ENCODE data around the gene ZMIZ1. TPM values are rescaled to one million over a fixed set of nuclear protein-coding genes. Genes with fewer than 3 reads are reported as not detected.
A peak's percentile ranks its signal among the peaks of the same experiment; 100 is the strongest.

ZMIZ1 gene
- total RNA-seq, 4 donors from 2014 or later: 22.7 to 37.5 (median 31.7) TPM

DNA sequence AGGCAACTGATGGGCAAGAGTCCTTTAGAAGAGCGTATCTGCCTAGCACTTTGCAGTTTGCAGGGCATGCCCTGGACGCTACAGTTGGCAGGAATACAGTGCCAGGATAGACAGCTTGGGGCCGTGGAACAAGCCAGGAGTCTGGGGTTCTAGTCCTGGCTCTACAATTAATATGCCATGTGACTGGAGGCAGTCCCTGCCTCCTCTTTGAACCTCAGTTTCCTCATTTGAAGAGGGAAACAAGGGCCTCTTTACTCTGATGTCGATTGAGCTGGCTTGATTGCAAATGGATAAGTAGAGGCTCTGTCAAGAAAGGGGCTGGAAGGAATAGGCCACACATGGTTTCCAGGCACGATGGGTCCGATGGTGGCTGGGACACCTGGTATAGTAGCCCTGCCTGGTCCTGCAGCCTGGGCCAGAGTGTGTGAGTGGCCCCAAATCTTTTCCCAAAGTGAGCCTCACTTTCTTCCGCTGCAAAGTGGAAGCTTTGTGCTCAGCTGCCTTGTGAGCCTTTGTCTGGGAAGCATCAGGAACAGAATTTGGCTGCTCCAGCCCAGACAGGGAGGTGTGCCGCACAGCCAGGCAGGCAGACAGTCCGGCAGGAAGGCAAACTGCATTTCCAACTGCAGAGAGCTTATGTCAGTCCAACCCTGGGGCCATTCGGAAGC, 167.1 kb downstream of the ZMIZ1 start:
- H3K27me3 ChIP-seq: no peaks in the 10 kb centered on the region
- intact Hi-C loops (cut with DNase I; ENCODE audit: low total_unique reads): no loop called here
- TF ChIP-seq, protein P1, sequence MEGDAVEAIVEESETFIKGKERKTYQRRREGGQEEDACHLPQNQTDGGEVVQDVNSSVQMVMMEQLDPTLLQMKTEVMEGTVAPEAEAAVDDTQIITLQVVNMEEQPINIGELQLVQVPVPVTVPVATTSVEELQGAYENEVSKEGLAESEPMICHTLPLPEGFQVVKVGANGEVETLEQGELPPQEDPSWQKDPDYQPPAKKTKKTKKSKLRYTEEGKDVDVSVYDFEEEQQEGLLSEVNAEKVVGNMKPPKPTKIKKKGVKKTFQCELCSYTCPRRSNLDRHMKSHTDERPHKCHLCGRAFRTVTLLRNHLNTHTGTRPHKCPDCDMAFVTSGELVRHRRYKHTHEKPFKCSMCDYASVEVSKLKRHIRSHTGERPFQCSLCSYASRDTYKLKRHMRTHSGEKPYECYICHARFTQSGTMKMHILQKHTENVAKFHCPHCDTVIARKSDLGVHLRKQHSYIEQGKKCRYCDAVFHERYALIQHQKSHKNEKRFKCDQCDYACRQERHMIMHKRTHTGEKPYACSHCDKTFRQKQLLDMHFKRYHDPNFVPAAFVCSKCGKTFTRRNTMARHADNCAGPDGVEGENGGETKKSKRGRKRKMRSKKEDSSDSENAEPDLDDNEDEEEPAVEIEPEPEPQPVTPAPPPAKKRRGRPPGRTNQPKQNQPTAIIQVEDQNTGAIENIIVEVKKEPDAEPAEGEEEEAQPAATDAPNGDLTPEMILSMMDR (IDR thresholded peaks at IDR 0.05 in 4 of 5, conservative IDR thresholded peaks at IDR 0.05 in 1 of 5): no peak
- TF ChIP-seq POLR2A (IDR thresholded peaks at IDR 0.05): no peak
- H3K27ac ChIP-seq: no peak overlapping the region
- DNase-seq (no peak), ATAC-seq (no peak)
- H3K4me1 ChIP-seq: peaks cover 14 to 19% of the 10 kb centered on the region in 2 donors
- no peaks in the 10 kb centered on the region for H3K36me3 ChIP-seq
- in situ Hi-C loops (cut with MboI; ENCODE audit: low sequenced_read_pairs in 4 of 4): no loop called here
- no peaks in the 10 kb centered on the region for H3K9me3 ChIP-seq
- H3K4me3 ChIP-seq: no peak overlapping the region

DNA sequence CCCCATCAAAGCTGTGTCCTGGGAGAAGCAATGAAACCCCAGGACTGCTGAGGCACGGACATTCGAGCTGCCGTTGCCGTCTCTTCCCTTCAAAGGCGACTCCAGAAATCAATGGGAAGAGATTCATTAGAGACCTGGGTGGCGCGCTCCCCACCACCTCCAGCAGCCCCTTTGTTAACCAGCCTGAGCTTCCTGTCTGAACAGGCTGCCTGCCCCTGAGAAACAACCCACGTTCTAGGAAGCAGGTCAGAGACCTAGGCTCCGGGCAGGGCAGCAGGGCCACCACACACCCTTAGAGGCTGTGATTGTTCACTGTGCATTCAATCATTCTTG, 167.6 kb downstream of the ZMIZ1 start:
- no peak overlapping the region for H3K4me3 ChIP-seq
- H3K27me3 ChIP-seq: no peaks in the 10 kb centered on the region
- TF ChIP-seq, protein P1 (IDR thresholded peaks at IDR 0.05 in 4 of 5, conservative IDR thresholded peaks at IDR 0.05 in 1 of 5): no peak
- no peak for TF ChIP-seq POLR2A (IDR thresholded peaks at IDR 0.05)
- peaks cover 19 to 24% of the 10 kb centered on the region in 2 donors for H3K4me1 ChIP-seq
- no peaks in the 10 kb centered on the region for H3K9me3 ChIP-seq
- intact Hi-C loops (cut with DNase I; ENCODE audit: low total_unique reads): no loop called here
- DNase-seq: no peak
- no peak overlapping the region for H3K27ac ChIP-seq
- in situ Hi-C loops (cut with MboI; ENCODE audit: low sequenced_read_pairs in 4 of 4): no loop called here
- no peak for ATAC-seq
- no peaks in the 10 kb centered on the region for H3K36me3 ChIP-seq

DNA sequence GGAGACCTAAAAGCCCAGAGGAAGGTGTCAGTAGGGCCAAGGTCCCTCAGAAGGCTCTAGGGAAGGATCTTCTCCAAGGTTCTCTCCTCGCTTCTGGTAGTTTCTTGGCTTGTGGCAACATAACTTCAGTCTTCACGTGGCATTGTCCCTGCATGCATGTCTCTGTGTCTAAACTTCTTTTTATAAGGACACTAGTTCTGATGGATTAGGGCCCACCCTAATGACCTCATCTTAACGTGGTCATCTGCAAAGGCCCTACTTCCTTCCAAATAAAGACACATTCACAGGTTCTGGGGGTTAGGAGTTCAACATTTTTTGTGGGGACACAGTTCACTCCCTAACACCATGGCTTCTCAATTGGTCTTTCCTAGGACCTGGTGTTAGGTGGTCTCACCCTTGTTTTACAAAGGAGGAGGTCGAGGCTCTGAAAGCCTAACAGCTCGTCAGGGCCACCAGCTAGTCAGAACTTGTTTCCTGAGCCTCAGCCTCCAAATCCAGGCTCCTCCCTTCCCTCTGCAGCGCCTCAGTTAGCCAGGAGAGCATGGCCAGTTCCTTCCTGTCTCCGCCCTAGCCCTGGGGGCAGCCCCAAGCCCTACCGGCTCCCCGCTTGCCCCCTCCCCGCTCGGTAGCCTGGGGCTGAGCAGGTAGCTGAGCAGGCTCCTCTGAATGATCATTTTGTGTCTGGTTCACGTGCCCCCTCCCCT, 168.8 kb downstream of the ZMIZ1 start:
- Histone ChIP-seq H3K4me1 (peaks cover 31 to 32% of the 10 kb centered on the region in 2 donors), H3K27me3 (no peaks in the 10 kb centered on the region), H3K4me3 (no peak overlapping the region), H3K27ac (peak overlapping the region in 3 of 4 donors; percentile 19 to 57 (median 53)), H3K9me3 (no peaks in the 10 kb centered on the region), H3K36me3 (no peaks in the 10 kb centered on the region)
- intact Hi-C loops (cut with DNase I; ENCODE audit: low total_unique reads): no loop called here
- no peak for TF ChIP-seq POLR2A (IDR thresholded peaks at IDR 0.05)
- TF ChIP-seq, protein P1 (IDR thresholded peaks at IDR 0.05 in 4 of 5, conservative IDR thresholded peaks at IDR 0.05 in 1 of 5): no peak
- ATAC-seq (no peak), DNase-seq (no peak)
- in situ Hi-C loops (cut with MboI; ENCODE audit: low sequenced_read_pairs in 4 of 4): no loop called here

DNA sequence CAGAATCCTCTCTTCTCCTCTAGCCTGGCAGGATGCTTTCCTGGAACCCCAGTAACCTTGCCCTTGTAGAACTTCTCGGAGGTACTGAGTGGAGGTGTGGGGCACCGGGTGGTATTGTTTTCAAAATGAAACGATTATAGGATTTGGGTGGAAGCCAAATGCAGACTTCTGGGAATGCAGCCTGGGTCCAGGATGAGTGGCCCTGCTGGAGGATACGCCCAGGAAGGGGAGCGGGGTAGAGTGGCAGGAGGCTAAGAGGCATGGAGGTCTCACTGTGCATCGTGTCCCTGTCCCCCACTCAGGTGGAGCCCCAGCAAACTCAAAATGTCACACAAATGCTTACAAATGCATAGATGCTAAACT, 169.4 kb downstream of the ZMIZ1 start:
- no peak for ATAC-seq

More for the DNA sequence above, 169.4 kb downstream of the ZMIZ1 start:
- intact Hi-C loops (cut with DNase I; ENCODE audit: low total_unique reads): no loop called here
- Histone ChIP-seq H3K36me3 (no peaks in the 10 kb centered on the region), H3K4me3 (no peak overlapping the region), H3K27ac (peak overlapping the region in 3 of 4 donors; percentile 19 to 57 (median 53)), H3K27me3 (no peaks in the 10 kb centered on the region), H3K9me3 (no peaks in the 10 kb centered on the region), H3K4me1 (peaks cover 32% of the 10 kb centered on the region in 2 donors)
- TF ChIP-seq POLR2A (IDR thresholded peaks at IDR 0.05): no peak
- TF ChIP-seq, protein P1 (IDR thresholded peaks at IDR 0.05 in 4 of 5, conservative IDR thresholded peaks at IDR 0.05 in 1 of 5): no peak
- in situ Hi-C loops (cut with MboI; ENCODE audit: low sequenced_read_pairs in 4 of 4): no loop called here
- no peak for DNase-seq

Data from gastrocnemius medialis (tissue), 4 donors.